AG08396 (cell line): ENCODE data around the gene RNF144A.
A peak's percentile ranks its signal among the peaks of the same experiment; 100 is the strongest.

Source experiments
- DNase-seq: peaks from one replicate; pipeline ENCODE4 v3.0.0; 2012; ENCODE audit warnings: low spot score, mixed read lengths

Gene RNF144A

DNA sequence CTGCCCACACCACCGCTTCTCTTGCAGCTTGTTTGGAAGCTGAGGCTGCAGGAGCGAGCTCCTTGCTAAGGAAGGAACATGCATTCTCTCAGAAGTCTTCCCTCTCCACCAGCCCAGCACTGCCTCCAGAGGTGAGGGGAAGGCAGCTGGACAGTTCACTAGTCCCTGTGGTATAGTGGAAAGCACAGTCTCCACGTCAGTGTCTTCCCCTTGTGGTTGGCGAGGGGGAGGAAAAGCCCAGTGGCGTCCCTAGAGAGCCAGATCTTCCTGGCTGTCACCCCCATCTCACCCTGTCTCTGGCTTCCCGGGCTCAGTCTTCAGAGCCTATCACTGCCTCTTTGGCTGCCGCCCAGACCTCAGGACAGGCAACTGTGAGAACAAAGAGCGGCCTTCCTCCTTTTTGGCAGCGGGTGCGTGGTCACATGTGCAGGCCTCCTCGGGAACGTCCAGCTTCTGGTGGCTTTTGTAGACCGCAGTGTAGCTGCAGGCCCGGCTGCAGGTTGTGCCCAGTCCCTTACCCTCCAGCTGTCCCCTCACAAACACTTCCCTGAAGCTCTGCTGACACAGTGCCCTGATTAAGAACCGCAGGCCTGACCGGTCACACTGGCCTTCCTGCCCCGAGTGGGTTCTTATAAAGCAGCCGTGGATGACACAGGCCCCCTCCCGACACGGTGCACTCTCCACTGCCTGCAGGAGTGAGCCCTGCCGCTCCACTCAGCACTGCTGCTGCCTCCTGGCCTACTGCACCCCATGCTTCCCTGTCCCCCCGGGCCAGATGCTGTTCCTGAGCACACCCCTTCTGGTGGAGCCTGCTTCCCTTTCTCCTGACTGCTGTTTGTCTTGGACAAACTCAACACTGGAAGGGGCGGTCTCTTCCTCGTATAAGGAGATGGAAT lies 90.9 kb downstream of the RNF144A start:
- peak; percentile 10 for DNase-seq

GRCh38 chr2:7009207-7009911 lies 92.1 kb downstream of the RNF144A start:
- no peak for DNase-seq

DNA sequence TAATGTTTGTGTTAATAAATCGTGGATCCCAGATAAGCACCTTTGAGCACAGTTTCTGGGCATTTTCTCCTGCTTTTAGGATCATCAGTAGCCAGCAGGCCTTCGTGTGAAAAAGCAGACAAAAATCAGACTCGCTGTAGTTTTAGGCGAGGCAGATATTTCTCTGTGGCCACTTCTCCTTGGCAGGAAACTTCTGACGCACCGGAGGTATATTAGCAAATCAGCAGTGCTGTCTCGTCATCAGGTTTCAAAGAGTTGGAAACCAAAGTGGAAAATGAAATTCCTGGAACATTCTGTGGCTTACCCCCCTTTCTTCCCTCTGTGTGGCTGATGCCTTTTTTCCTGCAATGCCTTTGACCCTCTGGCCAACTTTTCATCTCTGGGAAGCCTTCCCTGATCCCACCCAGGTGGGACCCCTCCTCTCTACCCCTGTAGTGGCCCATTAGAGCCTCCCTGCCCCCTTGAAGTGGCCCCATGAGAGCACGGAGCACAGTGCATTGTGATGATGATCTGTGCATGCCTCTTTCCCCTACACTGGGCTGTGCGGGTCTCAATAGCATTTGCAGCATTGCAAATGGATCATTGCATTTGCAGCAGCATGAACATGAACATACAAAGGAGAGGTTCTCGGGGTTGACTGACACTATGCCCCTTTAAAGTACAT lies 93.3 kb downstream of the RNF144A start:
- DNase-seq: no peak

DNA sequence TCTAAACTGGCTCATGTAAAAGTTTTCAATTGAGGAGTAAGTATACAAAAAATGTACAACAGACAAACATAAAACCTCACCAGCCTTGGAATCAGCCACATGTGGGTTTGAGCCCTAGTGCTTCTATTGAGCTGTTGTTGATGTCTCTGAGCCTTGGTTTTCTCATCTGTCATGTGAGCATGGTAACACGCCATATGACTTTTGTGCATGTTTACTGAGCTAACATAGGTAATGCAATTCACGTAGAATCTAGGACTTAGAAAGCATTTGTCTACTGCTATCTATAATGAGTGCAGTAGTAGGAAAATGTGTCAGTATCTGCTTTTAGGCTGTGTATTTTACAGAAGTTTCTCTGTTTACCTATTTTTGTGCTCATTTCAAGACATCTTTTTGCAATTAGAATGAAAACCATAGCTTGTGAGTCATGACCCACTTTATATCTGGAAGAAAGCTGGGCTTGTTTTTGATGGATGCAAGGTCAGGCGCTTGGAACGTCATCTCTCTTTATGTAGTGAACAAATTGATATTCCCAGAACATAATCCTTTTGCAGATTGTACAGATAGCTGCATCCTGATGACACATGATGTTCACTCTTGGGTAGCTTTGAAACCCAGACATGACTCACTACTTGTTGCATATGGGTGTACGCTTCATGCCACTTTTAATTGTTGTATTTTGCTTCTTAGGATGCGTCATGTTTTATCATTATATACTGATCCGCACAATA lies 94.3 kb downstream of the RNF144A start:
- no peak for DNase-seq

DNA sequence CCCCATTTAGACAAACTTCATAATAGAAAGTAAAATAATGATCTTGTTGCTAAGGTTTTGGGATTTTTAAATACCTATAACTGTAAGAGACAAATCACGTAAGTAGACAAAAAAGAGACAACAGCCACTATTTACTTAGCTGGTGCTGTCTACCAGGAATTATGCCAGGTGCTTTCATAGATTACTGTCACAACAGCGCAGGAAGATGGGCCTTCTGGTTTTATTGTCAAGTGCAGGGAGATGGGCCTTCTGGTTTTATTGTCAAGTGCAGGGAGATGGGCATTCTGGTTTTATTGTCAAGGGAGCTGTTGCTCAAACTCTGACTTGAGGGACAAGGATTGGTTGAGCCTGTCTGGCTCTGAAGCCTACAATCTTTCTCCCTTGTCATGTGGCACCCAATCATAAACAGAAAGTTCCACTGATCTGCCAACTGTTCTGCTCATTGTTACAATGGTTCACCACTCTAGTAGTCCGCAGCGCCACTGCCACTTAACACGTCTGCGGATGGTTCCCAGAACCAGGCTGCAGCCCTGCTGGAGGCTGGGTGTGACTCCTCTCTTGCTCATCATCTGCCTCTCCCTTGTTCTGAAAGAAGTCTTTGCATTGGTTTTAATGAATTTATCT lies 95.0 kb downstream of the RNF144A start:
- no peak for DNase-seq

DNA sequence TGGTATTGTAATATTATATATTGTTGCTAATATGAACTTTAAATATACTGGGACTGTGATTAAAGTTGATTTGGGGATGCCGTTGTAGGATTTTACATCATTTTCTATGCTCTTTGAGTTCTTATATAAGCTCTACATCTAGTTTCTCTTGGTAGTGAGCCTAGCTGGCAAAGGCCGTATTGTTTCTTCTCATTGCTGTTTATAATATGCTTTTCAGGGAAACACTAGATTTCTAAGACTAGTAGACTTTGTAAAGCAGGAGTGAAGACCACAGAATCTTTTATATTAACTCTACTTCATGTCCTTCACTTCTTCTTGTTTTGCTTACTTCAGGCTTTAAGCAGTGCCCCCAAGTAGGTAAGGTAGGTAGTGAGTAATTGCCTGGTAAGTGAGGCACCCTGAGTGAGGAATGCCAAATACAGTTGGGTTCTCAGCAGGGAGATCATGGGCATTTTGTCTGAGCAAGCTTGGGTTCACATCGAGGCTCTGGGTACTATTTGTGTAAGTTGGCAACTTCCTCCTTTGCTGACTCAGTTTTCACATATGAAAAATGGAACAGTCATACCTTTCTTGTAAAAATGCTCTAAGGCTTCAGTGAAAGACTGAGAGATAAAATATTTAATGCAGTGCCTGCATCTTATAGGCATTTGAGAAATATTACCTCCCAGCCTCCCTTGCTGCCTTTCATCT lies 96.4 kb downstream of the RNF144A start:
- no peak for DNase-seq

DNA sequence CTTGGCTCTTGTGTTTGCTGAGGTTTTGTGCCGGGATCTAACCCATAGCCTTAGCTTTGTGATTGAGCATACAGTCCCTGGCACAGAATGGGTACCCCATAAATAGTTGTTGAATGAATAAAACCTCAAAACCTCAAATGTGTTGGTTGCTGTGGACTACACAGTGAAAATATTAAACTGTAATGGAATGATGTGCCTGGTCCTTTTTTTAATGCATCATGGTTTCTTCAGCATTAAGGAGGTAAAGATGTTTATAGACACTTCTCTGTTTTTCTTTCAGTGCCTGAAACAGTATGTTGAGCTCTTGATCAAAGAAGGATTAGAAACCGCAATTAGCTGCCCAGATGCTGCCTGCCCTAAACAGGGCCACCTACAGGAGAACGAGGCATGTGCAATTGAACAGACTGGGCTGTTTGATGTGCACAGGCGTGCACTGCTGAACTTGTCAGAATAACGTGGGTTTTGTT lies 97.0 kb downstream of the RNF144A start:
- no peak for DNase-seq

- no peak for DNase-seq
Observed at GRCh38 chr2:7015007-7015950, 98.1 kb downstream of the RNF144A start.

DNA sequence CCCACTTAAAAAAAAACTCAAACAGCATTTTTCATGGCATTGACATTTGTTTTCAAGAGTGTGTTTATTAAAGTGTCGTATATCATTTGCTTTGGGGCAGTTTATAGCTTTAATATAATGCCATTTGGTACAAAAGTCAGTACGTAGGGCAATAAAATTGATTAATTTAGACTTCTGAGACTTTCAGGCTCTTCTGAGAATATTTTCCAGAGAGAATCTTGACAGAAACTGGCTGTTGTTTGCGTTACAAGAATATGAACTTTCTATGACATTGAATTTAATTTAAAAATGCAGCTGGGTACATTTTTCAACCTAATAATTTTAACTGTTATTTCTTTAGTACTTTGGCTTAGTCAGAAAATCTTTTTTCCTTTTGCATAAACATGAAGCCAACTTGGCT lies 98.9 kb downstream of the RNF144A start:
- DNase-seq: no peak

GRCh38 chr2:7016601-7017211 lies 99.5 kb downstream of the RNF144A start:
- DNase-seq: no peak

GRCh38 chr2:7017671-7018281 lies 100.6 kb downstream of the RNF144A start:
- no peak for DNase-seq

DNA sequence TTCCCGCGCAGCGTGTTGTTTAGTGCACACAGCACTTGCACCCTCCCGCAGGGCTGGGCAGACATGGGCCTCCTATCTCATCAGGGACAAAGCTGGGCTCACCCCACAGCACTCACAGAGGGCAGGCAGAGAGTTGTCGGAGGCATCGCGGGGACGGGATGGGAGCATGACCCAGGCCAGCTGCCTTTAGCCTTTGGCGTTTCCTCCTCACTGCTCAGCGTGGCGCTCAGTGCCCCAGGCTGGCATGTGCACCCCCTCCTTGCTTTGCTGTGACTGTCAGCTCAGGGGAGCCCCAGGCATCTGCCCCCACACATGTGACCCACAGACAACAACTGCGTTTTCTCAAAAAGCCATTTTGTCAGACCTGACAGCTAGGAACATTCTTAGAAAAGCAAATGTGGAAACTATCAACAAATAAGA lies 101.1 kb downstream of the RNF144A start:
- DNase-seq: no peak

DNA sequence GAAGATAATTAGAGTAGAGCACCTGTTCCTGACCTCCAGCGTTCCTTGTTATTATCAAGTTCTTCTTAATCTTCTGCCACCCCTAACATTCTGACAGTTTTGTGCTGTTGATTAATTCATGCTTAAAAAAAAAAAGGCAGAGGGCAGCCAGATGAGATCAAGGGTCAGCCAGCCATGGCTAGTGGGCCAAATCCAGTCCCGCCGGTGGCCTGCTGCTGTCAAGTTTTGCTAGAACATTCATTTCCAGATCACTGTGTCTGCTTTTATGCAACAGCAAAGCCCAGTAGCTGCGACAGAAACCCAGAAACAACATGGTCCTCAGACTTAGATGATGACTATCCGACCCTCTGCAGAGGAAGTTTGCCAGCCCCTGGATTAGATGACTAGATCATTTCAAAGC lies 101.6 kb downstream of the RNF144A start:
- no peak for DNase-seq

DNA sequence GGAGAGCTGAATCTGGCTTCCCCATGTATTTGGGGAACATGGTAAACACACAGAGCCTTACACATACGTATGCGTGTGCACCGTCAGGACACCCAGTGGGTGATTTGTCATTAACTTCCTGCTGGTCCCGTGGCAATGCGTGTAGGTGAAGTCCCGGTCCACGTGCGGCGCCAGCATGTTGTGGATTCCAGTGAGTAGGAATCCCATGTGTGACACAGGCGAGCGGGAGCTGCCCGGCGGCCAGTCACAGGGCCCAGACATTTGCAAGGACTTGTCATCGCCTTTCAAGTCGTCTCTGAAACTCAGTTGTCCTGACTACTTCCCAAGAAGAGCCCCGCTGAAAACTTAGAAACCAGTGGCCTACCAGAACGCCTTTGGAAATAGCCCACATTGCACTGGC lies 102.0 kb downstream of the RNF144A start:
- no peak for DNase-seq

DNA sequence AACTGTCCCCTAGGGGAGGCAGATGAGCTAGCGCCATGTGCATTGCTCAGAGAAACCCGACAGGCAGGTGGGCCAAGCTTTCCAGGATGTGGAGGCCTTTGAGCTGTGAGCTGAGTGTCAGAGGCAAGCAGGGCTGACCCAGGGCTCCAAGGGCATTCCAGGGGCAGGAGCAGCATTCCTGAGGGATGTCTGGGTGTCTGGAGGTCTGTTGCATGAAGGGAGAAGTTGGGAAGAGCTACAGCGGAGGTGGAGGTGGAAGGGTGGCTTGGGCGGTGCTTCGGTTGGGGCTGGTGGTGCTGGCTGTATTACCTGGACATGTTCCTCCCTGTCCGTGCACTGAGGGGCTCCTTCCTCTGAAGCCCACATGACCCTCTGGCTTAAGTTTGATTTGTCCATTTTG lies 102.8 kb downstream of the RNF144A start:
- DNase-seq: no peak

DNA sequence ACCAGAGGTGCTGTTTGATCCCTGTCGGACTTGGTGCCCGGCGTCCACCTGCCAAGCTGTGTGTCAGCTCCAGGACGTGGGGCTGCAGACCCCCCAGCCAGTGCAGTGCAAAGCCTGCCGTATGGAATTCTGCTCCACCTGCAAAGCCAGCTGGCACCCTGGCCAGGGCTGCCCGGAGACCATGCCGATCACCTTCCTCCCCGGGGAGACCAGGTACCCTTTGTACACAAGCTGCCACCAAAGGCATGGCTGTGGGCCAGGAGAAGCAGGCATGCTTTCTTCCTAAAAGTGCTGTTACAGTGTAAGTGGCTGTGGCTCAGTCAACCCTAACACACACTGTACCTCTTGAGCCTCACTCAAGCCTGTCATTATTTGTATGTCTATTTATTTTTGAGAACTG lies 103.3 kb downstream of the RNF144A start:
- no peak for DNase-seq

GRCh38 chr2:7020939-7021470 lies 103.8 kb downstream of the RNF144A start:
- no peak for DNase-seq

DNA sequence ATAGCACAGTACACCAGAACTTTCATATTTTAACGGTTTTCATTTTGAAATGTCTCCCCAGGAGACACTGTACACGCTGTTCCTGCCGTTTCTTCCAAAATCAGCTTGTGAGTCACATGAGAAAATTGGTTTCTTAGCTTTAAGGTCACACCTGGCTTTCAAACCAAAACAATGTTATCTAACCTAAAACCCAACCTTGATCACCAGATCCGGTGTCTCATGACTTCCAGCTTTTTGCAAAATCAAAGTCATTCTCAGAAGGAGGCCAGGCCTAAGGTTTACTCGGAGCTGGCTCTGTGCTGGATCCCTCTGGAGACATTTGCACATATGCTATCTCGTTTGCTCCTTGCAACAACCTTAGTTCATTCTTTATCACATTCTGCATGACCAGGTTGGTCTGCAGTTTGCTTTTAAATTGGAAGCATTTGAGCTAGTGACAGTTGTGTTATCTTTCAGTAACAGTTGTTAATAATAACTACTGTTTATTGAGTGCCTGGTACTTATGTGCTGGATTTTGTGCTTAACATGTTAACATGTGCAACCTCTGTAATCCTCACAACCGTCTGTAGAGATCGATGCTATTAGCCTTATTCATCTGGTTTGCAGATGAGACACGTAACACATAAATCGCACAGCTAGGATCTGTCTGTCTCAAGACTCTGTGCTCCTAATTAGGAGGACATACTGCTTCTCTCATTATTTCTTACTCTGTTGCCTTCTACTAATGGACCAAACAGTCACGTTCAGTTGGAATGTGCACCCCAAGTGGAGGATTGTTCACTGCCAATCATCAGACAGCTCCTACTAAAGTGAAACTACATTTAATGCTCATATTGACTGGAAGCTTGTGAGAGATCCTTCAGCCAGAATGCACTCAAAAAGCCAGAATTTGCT lies 105.5 kb downstream of the RNF144A start:
- no peak for DNase-seq
